Hypothalamus (tissue), 51 donors: ENCODE results near the gene TACC2.

ENCODE experiments used
- DNase-seq, 51 donors: peaks; one replicate each; lab custom pipeline; 2025; lab: John Stamatoyannopoulos, UW

Gene TACC2

DNA sequence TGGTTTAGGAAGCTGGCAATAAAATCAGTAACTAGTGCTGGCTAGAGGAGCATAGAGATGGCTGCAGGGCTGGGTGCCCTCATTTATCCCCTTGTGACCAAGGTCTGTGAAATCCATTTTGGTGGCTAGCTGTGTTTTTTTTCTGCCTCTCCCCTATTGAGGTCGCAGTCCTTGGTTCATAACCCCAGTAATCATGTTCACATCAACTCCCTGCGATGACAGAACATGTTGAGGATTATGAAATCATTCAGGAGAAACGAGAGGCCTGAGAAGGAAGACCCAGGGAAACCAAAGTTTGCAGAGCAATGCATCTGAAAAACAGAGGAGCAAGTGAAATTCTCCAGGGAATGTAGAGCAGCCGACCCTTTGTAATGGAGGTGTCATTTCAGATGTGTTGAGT lies 126.9 kb downstream of the TACC2 start:
- no peak for DNase-seq

DNA sequence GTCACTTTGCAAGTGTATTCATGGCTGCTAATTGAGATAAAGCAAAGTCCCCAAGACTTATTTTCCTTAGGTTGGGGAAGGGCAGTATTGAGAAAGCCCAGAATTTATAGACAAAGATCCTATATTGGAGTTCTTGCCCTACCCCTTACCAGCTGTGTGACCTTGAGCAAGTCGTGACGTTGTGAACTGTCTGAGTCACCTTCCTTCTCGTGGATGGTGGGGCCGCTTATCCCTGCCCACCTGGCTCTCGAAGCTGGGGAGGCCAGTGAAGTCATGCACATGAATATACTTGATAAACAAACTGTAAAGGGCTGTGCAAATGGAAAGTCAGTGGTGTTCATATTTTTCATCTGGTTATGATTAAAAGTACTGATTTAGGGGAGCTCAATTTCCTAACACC lies 127.4 kb downstream of the TACC2 start:
- no peak for DNase-seq

DNA sequence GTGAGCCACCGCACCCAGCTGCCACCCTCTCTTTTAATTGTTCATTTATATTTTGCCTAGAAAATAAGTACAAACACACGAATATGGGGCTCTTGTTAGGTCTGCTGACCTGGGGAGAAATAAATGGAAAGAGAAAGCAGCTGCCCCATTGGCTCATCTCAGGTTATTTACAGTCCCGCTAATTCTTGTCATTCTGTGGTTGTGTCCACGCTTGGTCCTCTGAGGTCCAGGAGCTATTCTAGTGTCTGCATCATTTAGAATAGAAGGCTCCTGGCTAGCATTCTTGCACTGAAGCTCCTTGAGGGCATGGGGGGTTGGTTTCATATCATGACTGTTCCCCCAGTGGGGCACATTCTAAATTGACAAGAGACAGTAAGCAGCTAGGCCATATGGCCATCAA lies 128.5 kb downstream of the TACC2 start:
- DNase-seq: no peak

DNA sequence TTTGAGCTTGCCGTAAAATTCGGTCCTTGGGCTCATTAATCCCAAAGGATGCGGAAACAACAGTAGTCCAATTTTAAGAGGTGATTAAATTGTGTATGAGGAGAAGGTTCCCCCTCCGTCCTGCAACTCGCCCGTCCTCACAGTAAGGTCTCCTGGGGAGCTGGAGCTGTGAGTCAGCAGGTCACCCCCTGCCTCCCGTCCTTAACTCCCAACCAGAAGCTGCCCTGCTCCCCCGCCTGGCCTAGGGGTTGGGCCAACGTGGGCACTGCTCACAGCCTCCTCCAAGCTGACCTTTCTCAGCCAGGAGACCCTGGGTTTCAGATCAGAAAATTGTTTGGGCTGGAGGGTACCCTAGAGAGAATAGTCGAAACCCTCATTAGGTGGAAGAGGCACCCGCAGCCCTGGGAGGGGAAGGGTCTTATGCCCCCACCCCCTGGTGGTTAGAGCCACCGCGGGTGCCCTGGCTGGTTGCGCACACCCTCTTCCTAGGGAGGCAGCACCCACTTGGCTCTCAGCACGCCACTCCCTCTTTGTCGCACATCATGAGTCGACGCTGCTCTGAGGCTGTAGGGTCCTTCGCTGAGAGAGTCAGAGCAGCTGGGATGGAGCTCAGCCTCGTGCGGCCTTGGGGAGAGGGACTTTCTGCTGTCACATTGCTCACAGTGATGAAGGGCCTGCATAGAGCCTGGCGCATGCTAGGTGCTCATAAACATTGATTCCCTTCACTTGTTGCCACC lies 131.2 kb downstream of the TACC2 start:
- DNase-seq: no peak

DNA sequence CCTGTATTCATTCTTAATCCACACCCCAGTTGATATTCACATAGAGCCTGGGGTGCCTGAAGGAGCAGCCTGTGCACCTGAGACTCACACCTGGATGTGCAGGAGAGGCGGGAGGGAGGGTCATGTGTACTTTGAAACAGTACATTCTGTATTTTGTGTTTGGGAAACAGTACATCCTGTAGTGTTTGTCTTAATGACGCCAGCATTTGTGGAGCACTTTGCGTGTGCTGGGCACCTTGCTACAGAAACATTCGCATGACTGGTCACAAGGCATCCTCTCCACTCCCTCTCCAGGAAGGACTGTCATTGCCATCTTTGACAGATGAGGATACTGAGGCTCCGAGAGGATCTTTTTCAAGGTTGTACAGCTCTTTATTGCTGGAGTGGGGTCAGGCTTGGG lies 132.1 kb downstream of the TACC2 start:
- no peak for DNase-seq

DNA sequence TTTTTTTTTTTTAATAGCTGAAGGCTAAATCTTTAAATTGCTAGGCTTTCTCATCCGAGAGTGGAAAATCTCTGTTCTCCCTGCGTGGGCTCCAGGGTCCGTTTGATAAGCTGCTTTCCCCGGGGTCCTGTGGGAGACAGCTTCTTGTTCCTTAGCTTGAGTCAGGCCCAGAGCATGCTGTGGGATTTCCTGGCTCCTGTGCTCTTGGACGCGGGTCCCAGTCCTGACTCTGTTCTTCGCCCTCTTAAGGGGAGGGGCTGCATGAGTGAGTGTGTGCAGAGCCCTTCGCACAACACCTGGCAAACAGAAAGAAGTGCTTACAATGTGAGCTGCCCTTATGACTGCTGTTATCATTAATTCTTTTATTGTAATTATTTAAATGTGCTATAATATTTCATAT lies 133.5 kb downstream of the TACC2 start:
- no peak for DNase-seq

DNA sequence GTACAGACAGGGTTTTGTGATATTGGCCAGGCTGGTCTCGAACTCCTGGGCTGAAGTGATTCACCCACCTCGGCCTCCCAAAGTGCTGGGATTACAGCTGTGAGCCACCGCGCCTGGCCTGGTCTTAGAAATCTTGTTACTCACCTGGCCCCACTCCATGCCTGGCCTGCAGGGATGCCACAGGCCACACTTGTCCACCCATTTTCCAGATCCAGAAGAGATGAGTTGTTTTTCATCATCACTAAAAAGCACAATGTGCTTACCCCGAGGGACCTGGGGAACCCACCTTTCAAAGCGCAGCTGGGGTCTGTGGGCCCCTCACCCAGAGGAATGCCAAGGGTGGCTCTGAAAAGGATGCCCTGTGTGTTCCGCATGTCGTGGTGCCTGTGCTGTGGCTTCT lies 134.2 kb downstream of the TACC2 start:
- no peak for DNase-seq

DNA sequence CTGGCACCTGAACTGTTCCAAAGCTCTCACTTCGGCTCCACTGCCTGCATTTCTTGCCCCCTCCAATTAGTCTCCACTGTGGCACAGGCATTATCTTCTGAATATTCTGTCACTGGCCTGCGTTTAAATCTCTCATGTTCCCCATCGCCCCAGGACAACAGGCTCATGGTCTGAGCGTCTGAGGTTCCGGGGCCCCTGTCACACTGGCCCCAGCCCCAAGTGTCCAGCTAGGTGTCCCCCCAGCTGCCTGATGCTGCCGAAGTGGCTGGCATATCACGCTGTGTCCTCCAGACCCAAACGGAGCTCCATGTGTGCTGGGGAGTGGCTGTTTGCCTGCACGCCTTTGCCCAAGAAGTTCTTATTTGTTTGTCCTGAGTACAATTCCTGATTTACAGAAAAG lies 135.4 kb downstream of the TACC2 start:
- DNase-seq: no peak

DNA sequence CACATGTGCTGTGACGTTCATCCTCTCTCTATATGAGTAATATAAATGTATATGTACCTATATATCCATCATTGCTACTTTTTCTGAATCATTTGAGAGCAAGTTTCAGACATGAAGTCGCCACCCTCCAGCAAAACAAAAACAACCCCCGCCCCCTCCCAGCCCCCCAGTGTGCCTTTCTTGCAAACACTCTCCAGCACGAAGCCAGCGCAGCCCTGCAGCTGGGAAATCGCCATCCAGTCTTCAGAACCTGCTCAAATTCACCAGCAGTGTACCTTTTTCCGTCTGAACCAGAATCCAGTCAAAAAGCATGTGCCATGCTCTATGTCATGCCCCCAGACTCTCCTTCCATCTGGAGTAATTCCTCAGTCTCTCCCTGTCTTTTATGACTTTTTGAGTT lies 135.8 kb downstream of the TACC2 start:
- DNase-seq: no peak

DNA sequence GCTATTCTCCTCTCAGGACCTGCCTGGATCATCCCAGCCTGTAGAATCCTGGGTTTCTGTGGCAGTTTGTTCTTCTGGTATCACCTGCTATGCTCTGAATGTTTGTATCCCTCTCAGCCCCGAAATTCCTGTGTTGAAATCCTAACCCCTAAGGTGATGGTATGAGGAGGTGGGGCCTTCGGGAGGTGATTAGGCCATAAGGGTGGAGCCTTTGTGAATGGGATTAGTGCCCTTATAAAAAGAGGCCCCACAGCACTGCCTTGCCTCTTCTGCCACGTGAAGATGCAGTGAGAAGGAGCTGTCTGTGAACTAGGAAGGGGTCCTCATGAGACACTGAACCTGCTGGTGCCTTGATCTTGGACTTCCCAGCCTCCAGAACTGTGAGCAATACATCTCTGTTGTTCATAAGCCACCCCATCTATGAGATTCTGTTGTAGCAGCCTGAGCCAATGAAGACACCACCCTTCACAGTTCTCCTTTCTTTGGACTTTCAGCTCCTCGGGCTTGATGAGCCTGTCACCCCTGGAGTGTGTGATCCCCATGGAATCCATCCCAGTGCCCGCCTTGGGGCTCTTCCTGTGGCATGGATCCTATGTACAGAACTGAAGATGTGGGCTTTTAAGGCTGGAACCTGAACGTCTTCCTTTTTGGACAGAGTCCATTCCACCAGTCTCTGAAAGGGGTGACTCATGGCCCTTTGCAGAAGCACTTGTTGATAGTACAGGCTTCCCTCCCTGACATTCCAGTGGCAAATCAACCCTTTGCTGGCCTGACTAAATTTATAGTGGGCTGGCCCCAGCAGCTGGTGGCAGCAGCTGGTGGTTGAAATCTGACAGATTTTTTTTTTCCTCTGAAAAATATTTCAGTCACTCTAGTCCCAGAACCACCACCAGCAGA lies 138.0 kb downstream of the TACC2 start:
- no peak for DNase-seq

DNA sequence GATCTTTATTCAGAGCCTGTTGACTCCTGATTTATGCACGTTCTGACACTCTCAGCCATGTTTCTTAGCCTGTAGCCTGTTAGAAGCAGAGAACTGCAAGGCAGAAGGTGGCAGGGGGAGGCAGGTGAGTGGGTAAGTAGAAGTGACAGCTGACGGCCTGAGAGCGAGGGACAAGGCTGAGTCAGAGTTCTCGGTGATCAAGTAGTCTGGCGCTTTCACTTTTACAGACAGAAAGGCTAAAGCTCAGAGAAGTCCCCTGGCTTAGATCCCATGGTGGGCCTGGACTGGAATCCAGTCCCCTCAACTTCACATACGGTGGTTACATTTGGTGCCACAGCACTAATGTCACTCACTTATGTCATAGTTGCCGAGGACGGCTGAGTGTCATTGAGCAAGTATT lies 139.0 kb downstream of the TACC2 start:
- DNase-seq: no peak

DNA sequence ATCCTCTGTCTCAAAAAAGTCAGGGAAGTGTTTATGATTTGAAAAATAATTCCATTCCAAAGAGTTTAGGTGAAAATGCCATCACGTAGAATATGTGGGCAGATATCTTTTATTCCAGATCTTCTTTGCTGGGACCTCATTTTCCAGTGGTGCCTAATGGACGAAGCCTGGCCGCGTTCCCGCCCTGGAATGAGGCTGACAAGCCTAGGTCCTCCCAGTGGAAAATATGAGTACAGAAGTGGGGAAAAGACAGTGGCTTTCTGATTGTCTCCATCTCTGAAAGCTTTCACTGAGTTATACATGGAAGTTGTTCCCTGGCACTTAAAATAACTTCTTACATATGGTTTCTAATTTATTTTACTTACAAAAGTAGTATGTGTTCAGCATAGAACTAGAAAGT lies 139.4 kb downstream of the TACC2 start:
- DNase-seq: no peak

DNA sequence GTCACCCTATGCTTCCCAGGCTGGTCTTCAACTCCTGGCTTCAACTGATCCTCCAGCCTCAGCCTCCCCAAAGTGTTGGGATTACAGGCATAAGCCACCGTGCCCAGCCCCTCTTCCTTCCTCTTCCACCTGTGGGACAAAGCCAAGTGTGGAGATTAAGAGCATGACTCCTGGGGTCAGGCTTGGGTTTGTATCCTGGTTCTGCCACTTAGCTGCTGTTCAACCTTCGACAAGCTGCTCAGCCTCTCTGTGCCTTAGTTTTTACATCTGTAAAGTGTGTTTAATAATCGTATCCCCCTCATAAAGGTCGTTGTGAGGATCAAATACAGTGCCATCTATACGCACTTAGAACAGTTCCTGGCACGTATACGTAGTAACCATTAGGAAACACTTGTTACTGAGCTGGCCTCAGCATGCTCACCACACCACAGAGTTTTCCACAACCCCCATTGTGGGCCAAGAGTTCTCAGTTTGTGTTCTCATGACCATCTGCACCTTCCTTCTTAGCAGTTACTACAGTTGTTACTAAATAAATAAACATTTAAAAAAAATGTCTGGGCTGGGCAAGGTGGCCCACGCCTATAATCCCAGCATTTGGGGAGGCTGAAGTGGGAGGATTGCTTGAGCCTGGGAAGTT lies 141.6 kb downstream of the TACC2 start:
- no peak for DNase-seq

DNA sequence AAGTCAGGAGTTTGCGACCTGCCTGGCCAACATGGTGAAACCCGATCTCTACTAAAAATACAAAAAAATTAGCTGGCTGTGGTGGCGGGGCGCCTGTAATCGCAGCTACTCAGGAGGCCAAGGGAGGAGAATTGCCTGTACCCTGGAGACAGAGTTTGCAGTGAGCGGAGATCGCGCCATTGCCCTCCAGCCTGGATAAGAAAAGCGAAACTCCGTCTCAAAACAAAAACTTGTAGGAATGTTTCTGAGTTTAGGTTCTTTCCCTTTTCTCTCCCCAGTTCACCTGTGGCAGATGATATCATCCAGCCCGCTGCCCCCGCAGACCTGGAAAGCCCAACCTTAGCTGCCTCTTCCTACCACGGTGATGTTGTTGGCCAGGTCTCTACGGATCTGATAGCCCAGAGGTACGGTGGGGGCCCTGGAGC lies 143.4 kb downstream of the TACC2 start:
- no peak for DNase-seq

DNA sequence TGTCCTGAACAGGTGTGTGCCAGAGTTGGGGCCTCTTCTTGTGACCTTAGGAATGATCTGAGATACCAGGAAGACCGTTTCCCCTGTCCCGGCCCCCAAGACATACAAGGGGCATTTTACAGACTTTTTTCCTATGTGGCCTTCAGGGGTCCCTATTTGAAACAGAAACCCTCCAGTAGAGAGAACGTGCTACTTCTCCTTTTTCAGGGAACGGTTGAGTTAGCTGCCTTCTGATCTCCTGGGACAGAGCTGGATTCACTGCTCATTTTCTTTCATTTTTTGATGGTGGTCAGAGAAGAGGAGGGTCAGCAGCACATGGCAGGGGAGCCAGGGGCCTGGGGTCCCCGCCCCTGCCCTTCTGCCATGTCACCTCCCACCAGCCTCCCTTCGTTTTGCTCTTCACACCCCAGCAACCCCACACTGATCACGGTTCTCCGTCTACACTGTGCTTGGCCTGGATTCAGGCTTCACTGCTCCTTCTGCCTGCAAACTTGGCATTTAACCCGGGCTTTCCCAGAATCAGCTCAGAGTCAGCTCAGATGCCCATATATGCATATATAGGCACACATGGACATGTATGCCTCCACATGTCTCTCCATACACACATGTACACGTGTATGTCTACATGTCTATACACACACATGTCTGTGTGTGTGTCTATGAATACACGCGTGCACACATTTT lies 144.1 kb downstream of the TACC2 start:
- no peak for DNase-seq

DNA sequence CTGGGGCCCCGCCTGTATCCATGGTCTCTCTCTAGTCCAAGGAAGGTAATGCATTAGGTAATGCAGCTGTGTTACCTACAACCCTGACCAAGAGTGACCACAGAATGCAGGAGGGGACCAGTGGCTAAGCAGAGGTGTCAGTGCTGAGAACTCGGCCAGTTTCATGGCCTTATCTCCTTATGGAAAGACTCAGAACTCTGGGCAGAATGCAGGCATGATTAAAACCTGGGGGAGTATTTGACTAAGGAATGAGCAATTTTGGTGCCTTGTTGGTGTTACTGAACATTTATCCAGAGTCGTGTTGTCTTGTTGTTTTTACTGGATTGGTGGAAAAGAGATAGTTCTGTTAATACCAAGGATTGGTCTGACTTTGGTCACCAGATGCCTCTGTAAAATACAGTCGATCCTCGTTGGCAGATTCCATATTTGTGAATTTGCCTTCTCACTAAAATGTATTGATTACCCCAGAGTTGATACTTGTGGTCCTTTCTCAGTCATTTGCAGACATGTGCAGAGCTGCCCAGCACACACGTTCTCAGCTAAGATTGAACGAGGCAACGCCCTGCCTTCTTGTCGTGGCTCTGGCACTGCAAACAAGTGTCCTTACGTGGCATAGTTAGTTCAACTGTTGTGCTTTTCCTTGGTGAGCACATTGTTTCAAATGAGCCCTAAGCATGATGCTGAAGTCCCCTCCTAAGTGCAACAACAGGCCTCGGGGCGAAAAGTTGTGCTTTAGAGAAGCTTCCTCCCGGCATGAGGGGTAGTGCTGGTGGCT lies 146.5 kb downstream of the TACC2 start:
- DNase-seq: no peak

DNA sequence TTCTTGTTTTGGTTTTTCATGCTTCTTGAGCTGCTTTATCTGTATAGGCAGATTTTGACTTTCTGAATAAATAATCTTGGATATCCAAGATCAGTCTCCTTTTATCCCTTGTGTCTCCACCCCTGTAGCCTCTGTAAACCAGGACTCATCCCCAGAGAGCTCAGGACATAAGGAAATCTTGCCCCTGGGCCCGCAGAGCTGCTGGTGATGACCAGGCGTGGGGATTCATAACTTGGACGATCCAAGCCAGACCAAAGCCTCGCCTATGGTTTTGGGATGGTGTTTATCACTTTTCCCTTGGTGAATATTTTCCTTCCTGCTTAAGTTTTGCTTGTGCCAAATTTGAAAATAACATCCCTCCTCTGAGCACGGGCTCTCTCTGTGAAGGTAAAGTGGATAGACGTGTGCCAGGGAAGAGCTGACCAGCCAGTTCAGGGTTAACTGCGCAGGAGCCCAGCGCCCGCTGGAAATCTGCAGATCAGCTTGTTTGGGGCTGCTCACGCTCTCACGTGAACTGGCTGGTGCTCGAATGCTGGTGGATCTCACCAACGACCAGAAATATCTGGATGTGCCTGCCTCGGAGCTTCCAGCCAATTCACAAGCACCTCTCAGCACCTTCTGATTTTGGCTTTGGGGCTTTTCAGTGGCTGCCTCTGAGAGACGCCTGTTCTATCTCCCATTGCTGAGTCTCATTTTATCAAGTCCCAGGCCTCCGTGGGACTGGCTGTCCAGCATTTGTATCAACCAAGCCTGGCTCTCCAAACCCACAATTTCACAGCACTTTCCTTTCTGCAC lies 150.1 kb downstream of the TACC2 start:
- DNase-seq: peak in 1 of 51 donors; percentile 6

DNA sequence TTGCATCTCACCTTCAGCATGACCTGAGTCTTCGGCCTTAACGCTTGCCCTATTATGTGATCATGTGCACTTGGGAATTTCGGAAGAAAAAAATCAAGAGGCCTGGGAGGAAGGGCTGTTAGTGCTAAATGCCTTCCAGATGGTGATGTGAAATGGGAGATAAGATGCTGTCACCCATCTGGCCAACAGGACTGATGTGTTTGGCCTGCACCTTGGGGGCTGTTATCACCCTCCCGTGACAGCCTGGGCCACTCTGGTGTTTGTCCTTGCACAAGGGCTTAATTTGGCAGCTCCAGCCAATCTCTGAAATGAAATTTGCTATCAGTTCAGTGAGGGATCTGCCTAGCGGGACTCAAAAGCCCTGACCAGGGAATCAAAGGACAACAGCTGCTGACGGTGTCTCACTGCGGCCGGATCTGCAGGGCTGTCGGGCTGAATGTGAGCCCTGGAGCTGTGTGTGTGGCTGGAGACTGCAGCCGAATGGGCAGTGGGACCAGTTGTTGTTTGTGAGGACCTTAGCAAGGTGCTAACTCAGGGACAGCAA lies 150.7 kb downstream of the TACC2 start:
- DNase-seq: no peak

DNA sequence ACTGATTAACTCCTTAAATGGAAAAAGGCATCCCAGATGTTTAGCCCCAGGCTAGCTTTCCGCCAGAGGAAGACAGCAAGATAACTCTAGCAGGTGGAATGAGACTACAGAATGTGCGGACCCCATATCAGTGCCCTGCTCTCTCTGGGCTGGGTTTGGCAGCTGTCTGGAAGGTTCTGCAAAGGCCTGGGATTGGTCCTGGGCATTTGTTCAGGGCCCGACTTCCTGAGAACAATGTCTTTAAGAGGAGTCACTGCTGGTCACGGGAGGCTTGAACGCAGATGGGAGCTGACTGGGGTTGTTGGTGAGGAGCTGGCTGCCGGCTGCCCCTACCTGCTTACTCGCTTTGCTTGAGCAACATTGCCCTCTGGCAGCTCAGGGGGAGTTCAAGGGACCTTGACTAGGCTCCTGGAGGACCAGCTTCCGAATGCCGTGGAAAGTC lies 151.5 kb downstream of the TACC2 start:
- no peak for DNase-seq
